Activated CD8-positive, alpha-beta memory T cell treated with anti-CD3 and anti-CD28 coated beads for 1 hour (primary cell): ENCODE data around the gene SELENON.

Experiments
- DNase-seq, 2 donors: peaks; one replicate each; pipeline ENCODE4 v3.0.0-alpha.2; 2020; ENCODE audit warnings: low read depth in 1 of 2; ENCODE audit errors: extremely low read depth in 1 of 2

The SELENON gene

DNA sequence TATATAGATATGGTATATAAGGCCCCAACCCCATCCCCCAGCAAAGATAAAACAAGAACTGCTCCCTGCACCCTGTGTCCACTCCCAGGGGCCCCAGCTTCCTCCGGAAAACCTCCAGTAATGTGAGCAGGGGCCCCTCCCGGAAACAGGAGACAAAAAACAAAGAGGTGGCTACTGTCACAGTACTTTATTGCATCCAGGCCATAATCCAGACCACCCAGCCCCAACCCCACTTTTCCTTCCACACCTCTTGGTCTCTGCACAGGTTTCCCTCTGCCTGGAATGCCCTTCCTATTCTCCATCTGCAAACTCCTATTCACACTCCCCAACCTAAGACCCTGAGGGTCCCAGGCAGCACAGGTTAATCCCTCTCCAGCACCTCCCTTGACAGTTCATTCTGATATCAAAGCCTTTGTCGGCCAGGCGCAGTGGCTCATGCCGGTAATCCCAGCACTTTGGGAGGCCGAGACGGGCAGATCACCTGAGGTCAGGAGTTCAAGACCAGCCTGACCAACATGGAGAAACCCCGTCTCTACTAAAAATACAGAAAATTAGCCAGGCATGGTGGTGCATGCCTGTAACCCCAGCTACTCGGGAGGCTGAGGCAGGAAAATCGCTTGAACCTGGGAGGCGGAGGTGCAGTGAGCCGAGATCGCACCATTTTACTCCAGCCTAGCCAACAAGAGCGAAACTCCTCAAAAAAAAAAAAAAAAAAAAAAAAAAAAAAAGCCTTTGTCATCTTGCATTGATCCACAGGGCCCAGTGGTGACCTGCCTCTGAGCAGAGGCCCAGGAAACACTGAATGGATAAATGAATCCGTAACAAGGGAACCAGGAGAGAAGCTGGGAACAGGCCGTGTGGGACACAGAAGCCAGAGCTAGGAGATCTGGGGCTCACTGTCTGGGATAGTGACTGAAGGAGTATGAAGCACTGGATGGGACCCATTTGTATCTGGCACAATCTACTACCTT is 61.6 kb downstream of the SELENON start:
- no peak for DNase-seq

DNA sequence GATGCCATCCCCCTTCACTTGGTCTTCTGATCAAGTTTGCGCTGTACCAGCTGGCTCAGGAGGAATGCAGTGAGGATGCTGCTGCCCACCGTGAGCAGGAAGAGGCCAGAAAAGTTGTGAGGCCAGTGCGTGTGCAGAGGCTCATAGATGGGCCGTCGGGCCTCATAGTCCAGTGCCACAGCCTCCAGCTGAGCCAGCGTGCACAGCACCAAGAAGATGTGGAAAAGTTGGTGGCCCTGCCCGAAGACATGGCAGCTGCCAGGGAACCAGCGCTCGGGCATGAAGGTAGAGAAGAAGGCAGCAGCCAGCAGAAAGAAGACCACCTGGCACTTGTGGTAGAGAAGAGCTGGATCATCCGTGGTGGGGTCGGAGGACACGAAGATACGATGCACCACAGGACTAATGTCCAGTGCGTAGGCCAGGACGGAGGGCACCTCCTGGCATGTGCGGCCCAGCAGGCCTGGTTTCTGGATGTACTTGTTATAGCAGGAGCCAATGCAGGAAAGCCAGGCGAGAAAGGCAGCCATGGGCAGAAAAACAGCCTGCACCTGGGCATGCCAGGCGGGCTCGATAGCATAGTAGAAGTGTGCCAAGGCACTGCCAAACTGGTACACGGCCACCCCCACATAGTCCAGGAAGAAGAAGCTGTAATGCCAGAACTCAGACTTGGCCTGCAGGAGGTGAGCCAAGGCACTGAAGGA is 62.9 kb downstream of the SELENON start:
- no peak for DNase-seq

DNA sequence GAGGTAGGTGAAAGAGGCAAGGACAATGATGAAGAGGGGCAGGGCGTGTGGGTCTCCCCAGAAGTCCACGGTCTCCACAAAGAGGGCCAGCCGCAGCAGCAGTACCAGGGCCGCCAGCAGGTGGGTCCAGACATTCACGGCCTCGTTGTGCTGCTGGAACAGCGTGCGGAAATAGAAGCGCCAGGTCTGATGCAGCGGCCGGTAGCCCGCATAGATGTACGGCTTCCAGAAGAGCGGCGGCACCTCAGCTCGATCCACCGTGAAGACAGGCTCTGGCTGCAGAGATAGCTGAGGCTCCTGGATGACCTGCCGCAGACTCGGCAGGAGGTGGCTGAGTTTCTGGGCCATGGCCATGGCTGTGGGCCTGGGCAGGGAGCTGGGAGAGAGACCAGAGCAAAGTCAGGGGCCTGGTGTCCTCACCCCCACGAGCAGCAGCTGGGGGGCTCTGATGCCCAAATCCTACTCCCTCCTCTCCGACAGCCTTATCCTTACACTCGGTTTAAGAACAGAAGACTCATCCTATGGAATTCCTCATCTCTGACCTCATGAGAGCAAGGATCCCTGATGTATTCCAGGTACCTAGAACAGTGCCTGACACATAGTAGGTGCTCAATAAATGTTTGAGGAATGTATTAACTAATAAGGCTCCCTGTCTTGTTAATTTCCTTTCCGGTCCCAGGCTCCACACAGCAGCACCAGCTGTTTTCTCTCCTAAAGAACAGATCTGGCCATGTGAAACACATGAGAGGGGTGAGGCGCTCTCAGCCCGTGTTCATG is 63.7 kb downstream of the SELENON start:
- no peak for DNase-seq

DNA sequence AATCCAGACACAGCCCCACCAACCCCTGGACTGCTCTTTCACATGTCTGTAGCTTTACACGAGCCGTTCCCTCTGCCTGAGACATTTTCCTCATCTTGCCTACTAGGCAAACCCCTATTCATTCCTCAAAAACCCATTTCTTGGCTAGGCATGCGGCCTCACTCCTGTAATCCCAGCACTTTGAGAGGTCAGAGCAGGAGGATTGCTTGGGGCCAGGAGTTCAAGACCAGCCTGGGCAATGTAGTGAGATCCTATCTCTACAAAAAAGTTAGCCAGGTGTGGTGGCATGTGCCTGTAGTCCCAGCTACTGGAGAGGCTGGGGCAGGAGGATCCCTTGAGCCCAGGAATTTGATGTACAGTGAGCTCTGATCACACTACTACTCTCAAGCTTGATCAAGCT is 64.4 kb downstream of the SELENON start:
- DNase-seq = no peak

DNA sequence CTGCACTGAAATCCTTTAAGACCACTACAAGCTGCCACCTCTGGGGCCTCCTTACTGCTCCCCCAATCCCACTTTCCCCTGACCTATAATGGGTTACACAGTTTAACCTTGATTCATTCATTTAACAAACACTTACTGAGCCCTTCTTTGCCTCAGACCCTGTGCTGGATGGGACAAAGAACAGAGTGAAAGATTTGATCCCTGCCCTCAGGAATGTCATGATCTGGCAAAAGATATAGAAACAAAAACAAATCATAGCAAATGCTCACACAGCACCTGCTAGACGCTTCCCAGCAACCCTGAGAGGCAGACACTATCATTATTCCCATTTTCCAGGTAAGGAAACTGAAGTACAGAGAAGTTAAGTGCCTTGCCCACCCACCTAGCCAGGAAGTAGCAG is 66.3 kb downstream of the SELENON start:
- no peak for DNase-seq

DNA sequence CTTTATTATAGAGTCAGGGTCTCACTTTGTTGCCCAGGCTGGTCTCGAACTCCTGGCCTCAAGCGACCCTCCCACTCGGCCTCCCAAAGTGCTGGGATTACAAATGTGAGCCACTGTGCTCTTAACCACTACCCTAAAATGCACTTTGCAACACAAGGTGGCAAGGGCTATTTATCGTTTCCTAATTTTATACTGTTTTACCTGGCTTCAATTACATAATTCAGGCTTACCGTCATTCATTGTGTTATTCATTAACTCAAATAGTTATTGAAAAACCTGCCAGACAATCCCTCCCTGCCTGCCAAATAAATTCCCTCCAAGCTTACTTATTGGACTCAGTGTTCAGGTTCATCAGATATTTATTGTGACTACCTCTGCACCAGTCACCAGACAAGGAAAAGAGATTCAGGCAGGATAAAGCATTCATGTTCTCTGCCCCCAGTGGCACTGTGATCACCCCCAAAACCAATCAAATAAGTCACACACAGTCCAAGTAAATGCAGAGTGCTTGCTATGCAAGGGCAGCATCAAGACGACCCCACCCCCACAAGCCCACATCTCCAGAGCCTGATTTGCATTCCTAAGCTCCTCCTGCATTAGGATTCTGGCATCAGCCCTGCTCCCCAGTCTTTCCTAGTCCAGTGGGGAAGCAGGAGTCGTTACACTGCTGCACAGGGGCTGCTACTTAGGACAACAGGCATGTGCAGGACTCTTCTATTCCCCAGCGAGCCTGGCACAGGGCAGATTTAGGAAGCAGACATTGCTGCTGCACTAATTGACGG is 67.4 kb downstream of the SELENON start:
- DNase-seq = no peak
